GM12878 (cell line): ENCODE measurements around the gene COL9A3. TPM values are rescaled to one million over a fixed set of nuclear protein-coding genes. Genes with fewer than 3 reads are reported as not detected.

Experiments used
- ATAC-seq: fragments of 200-7000 bp; cut with Tn5 transposase; 3 replicates; pipeline ENCODE4 v1.9.1; 2020; ENCODE audit warnings: mild to moderate bottlenecking, moderate library complexity
- BruUV-seq: library from RNA; stranded (reverse); fragments of 400-500 nt; replicated peaks from 2 replicates; lab custom pipeline; 2021; lab: Mats Ljungman, UMichigan
- CTCF ChIA-PET: fragments of 300-600 bp; sonication (Branson Sonifier 250); formaldehyde crosslinking; extraction: SDS; loops from one replicate; lab custom pipeline; 2021; ENCODE audit warnings: inconsistent platforms; lab: Yijun Ruan, JAX
- POLR2A ChIA-PET: fragments of 350-600 bp; formaldehyde crosslinking; extraction: SDS; loops from one replicate; lab custom pipeline; 2021; ENCODE audit warnings: inconsistent platforms; lab: Charles Lee
- RAD21 ChIA-PET: fragments of 300-600 bp; sonication (Branson Sonifier 250); formaldehyde crosslinking; loops from one replicate; lab custom pipeline; 2023; ENCODE audit warnings: antibody characterized with exemption; ENCODE audit not compliant: unreplicated experiment; lab: Charles Lee
- SMC1A ChIA-PET: fragments of 300-600 bp; sonication (Branson Sonifier 250); formaldehyde crosslinking; loops from one replicate; lab custom pipeline; 2023; ENCODE audit not compliant: unreplicated experiment, uncharacterized antibody; lab: Charles Lee
- DNase-seq: peaks from one replicate; pipeline ENCODE4 v3.0.0-alpha.2; 2011; ENCODE audit warnings: low read depth, low spot score
- FAIRE-seq: peaks from 3 replicates; lab custom pipeline; 2011; peaks lifted over from hg19 to GRCh38; lab: Jason Lieb, UNC
- H2AFZ ChIP-seq: 2 replicates; pipeline ENCODE4 v1.6.0; 2011; ENCODE audit warnings: low read depth, low read length, control low read depth; ENCODE audit not compliant: control insufficient read depth
- H3K27ac ChIP-seq: 2 replicates; pipeline ENCODE4 v1.5.1; 2011; ENCODE audit warnings: control low read depth; ENCODE audit not compliant: control insufficient read depth, insufficient read depth
- H3K27me3 ChIP-seq, 2 experiments: replicated peaks in 1 of 2; 2 replicates each; pipeline versions ENCODE4 v1.6.0 to v1.6.1; 2011; ENCODE audit warnings: low read length in 1 of 2; ENCODE audit not compliant: control insufficient read depth in 2 of 2, insufficient read depth in 2 of 2
- H3K36me3 ChIP-seq, 2 experiments: 2 replicates each; pipeline ENCODE4 v1.5.1; 2011; ENCODE audit warnings: low read length in 1 of 2; ENCODE audit not compliant: control insufficient read depth in 2 of 2, insufficient read depth in 2 of 2
- H3K4me1 ChIP-seq: 2 replicates; pipeline ENCODE4 v1.6.1; 2011; ENCODE audit warnings: mild to moderate bottlenecking, low read length, moderate library complexity, mixed read lengths; ENCODE audit not compliant: control insufficient read depth, insufficient read depth
- H3K4me2 ChIP-seq: 2 replicates; pipeline ENCODE4 v1.6.0; 2011; ENCODE audit warnings: control low read depth; ENCODE audit not compliant: control insufficient read depth, insufficient read depth
- H3K4me3 ChIP-seq: fragments of 200-600 bp; sonication (generic); 2 replicates; pipeline ENCODE4 v1.5.1; 2016
- H3K79me2 ChIP-seq: 2 replicates; pipeline ENCODE4 v1.6.0; 2011; ENCODE audit warnings: low read length; ENCODE audit not compliant: control insufficient read depth, insufficient read depth
- H3K9ac ChIP-seq: 2 replicates; pipeline ENCODE4 v1.8.0; 2011; ENCODE audit warnings: low read length, control low read depth, mixed read lengths; ENCODE audit not compliant: control insufficient read depth, insufficient read depth
- H3K9me3 ChIP-seq: replicated peaks from 3 replicates; pipeline ENCODE4 v1.5.1; 2011; ENCODE audit warnings: mild to moderate bottlenecking, low read length; ENCODE audit not compliant: control insufficient read depth, insufficient read depth
- H4K20me1 ChIP-seq: 2 replicates; pipeline ENCODE4 v1.6.0; 2011; ENCODE audit not compliant: control insufficient read depth, insufficient read depth
- CEBPB ChIP-seq, 2 experiments: fragments of 150-350 bp in 1 of 2; IDR thresholded peaks; 2 replicates each; pipeline ENCODE4 v1.6.1; 2012 to 2014; ENCODE audit warnings: low read depth in 2 of 2, low read length in 2 of 2, borderline replicate concordance in 1 of 2, inconsistent platforms in 1 of 2
- CHD2 ChIP-seq: IDR thresholded peaks from 2 replicates; pipeline ENCODE4 v1.6.1; 2011; ENCODE audit warnings: low read depth, low read length, improper control_type of control experiment, borderline replicate concordance
- CTCF ChIP-seq, 3 experiments: IDR thresholded peaks in 2 of 3; conservative IDR thresholded peaks in 1 of 3; 2 replicates each; pipeline ENCODE4 v1.5.1; 2011; ENCODE audit warnings: low read depth in 3 of 3, low read length in 3 of 3, mild to moderate bottlenecking in 3 of 3, control low read depth in 2 of 3, moderate library complexity in 2 of 3, inconsistent platforms in 1 of 3, mixed read lengths in 1 of 3; ENCODE audit not compliant: control insufficient read depth in 2 of 3, insufficient read depth in 1 of 3; ENCODE audit errors: extremely low read depth in 1 of 3
- ELK1 ChIP-seq: IDR thresholded peaks from 2 replicates; pipeline ENCODE4 v1.6.1; 2012; ENCODE audit warnings: low read depth, low read length, improper control_type of control experiment
- GABPA ChIP-seq: IDR thresholded peaks from 2 replicates; pipeline ENCODE4 v1.6.1; 2014; ENCODE audit warnings: antibody characterized with exemption, low read depth, mild to moderate bottlenecking, inconsistent platforms
- HCFC1 ChIP-seq: fragments of 150-350 bp; IDR thresholded peaks from 2 replicates; pipeline ENCODE4 v1.6.1; 2014; ENCODE audit warnings: low read length
- NFXL1 ChIP-seq: fragments of 450-650 bp; IDR thresholded peaks from 2 replicates; pipeline ENCODE4 v1.6.1; 2017; ENCODE audit warnings: antibody characterized with exemption, mild to moderate bottlenecking, borderline replicate concordance
- NFYA ChIP-seq: IDR thresholded peaks from 2 replicates; pipeline ENCODE4 v1.6.1; 2011; ENCODE audit warnings: low read depth, mild to moderate bottlenecking, low read length, improper control_type of control experiment, borderline replicate concordance
- RCOR1 ChIP-seq: conservative IDR thresholded peaks from 2 replicates; pipeline ENCODE4 v1.6.1; 2012; ENCODE audit warnings: low read depth, low read length, improper control_type of control experiment
- SMARCA5 ChIP-seq: fragments of 450-650 bp; IDR thresholded peaks from 2 replicates; pipeline ENCODE4 v1.6.1; 2017; ENCODE audit warnings: mild to moderate bottlenecking
- TBL1XR1 ChIP-seq: IDR thresholded peaks from 2 replicates; pipeline ENCODE4 v1.6.1; 2012; ENCODE audit warnings: low read depth, low read length, improper control_type of control experiment
- ZNF207 ChIP-seq: fragments of 450-650 bp; IDR thresholded peaks from 2 replicates; pipeline ENCODE4 v1.6.1; 2014; ENCODE audit warnings: antibody characterized with exemption, mild to moderate bottlenecking, borderline replicate concordance
- WGBS: methylation state at CpG from one replicate; pipeline ENCODE4 v1.1.6; 2016; ENCODE audit warnings: low lambda C conversion rate; ENCODE audit not compliant: insufficient replicate concordance, insufficient coverage; ENCODE audit errors: missing lambda C conversion rate; 5-methylcytosine and 5-hydroxymethylcytosine counted together
- in situ Hi-C: fragments of 300-500 bp; cut with MboI; formaldehyde crosslinking; loops from 9 replicates; pipeline ENCODE4 v1.14.3; 2018; ENCODE audit warnings: mixed read lengths
- intact Hi-C: fragments of 100-400 bp; cut with micrococcal nuclease; formaldehyde crosslinking; loops from one replicate; pipeline ENCODE4 v1.14.2; 2022; ENCODE audit not compliant: unreplicated experiment
- polyA plus RNA-seq, 11 experiments: library from polyadenylated mRNA; depleted of rRNA in 4 of 11; unstranded in 6 of 11; stranded (reverse) in 5 of 11; fragments of >200 nt; fragmentation: Nextera tagmentation in 4 of 11; fragmentation: Illumina TruSeq in 1 of 11; extraction: Ambion mirVana in 4 of 11; extraction: Trizol in 1 of 11; gene quantifications; 1 replicate in 1 of 11; 2 replicates in 10 of 11; pipeline versions ENCODE4 v1.2.1 to v1.2.3, GENCODE V29; 2011 to 2016; ENCODE audit warnings: inconsistent platforms in 2 of 11, missing spikeins in 2 of 11, low read depth in 1 of 11
- total RNA-seq, 4 experiments: library from RNA; depleted of rRNA in 3 of 4; stranded (reverse); fragments of >200 nt in 3 of 4; fragmentation: Illumina TruSeq in 1 of 4; extraction: Trizol in 1 of 4; gene quantifications; 2 replicates each; pipeline versions ENCODE4 v1.2.1 to v1.2.3, GENCODE V29; 2013 to 2021
- TF ChIP-seq, protein P1 (sequence below): IDR thresholded peaks from 2 replicates; pipeline ENCODE4 v1.6.1; 2012; ENCODE audit warnings: mild to moderate bottlenecking, low read depth, low read length

COL9A3 gene
- total and polyA plus RNA-seq, 10 of the 15 experiments (the other 5 are each of a cell fraction or from before 2014, with no cell fraction given), result 0.09 to 1.7 (median 0.63) TPM; not detected in 1

- in situ Hi-C loops, result no loop called here
- no peak overlapping the region for H3K9ac ChIP-seq
- peaks cover 1 to 6% of the 10 kb centered on the region in 2 experiments; a peak in 3 of 4 replicates for H3K27me3 ChIP-seq
- H4K20me1 ChIP-seq, result no peaks in the 10 kb centered on the region
- BruUV-seq, result no TSS peak
- no peak overlapping the region for H3K27ac ChIP-seq
- ChIA-PET CTCF (no interaction called here), SMC1A (no interaction called here), RAD21 (no interaction called here), POLR2A (no interaction called here)
- H3K9me3 ChIP-seq, result no peaks in the 10 kb centered on the region
- ATAC-seq (no peak), DNase-seq (no peak), FAIRE-seq (no peak)
- no peak overlapping the region for H2AFZ ChIP-seq
- H3K4me3 ChIP-seq, result no peak overlapping the region
- 40% methylated on average over 16 of the region's 19 CpGs for WGBS
- no peaks in the 10 kb centered on the region for H3K36me3 ChIP-seq
- intact Hi-C loops, result no loop called here
- no peak overlapping the region for H3K4me2 ChIP-seq
- 0 out of 2 replicates have a peak, but pooled peaks cover 2% of the 10 kb centered on the region for H3K4me1 ChIP-seq
- H3K79me2 ChIP-seq, result no peaks in the 10 kb centered on the region
- TF ChIP-seq CTCF (IDR thresholded peaks at IDR 0.05 in 2 of 3, conservative IDR thresholded peaks at IDR 0.05 in 1 of 3; ENCODE audit: control insufficient read depth in 2 of 3, extremely low read depth in 1 of 3, insufficient read depth in 1 of 3, low read depth in 3 of 3, low read length in 3 of 3), result no peak
- no peak for TF ChIP-seq ELK1
- TF ChIP-seq TBL1XR1, result no peak
- no peak for TF ChIP-seq HCFC1
- TF ChIP-seq CHD2, result no peak
- no peak for TF ChIP-seq CEBPB (IDR thresholded peaks at IDR 0.05; ENCODE audit: borderline replicate concordance in 1 of 2, low read depth in 2 of 2, low read length in 2 of 2)
- no peak for TF ChIP-seq RCOR1
- TF ChIP-seq, protein P1, sequence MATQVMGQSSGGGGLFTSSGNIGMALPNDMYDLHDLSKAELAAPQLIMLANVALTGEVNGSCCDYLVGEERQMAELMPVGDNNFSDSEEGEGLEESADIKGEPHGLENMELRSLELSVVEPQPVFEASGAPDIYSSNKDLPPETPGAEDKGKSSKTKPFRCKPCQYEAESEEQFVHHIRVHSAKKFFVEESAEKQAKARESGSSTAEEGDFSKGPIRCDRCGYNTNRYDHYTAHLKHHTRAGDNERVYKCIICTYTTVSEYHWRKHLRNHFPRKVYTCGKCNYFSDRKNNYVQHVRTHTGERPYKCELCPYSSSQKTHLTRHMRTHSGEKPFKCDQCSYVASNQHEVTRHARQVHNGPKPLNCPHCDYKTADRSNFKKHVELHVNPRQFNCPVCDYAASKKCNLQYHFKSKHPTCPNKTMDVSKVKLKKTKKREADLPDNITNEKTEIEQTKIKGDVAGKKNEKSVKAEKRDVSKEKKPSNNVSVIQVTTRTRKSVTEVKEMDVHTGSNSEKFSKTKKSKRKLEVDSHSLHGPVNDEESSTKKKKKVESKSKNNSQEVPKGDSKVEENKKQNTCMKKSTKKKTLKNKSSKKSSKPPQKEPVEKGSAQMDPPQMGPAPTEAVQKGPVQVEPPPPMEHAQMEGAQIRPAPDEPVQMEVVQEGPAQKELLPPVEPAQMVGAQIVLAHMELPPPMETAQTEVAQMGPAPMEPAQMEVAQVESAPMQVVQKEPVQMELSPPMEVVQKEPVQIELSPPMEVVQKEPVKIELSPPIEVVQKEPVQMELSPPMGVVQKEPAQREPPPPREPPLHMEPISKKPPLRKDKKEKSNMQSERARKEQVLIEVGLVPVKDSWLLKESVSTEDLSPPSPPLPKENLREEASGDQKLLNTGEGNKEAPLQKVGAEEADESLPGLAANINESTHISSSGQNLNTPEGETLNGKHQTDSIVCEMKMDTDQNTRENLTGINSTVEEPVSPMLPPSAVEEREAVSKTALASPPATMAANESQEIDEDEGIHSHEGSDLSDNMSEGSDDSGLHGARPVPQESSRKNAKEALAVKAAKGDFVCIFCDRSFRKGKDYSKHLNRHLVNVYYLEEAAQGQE, result no peak
- TF ChIP-seq SMARCA5, result no peak
- no peak for TF ChIP-seq GABPA
- no peak for TF ChIP-seq NFYA
- TF ChIP-seq ZNF207, result no peak
- TF ChIP-seq NFXL1, result no peak
Measured at GRCh38 chr20:62820962-62821725, 4.3 kb downstream of the COL9A3 start.
